Cardiac muscle cell (in vitro differentiated cells and primary cell): ENCODE measurements around the gene HEG1. TPM values are rescaled to one million over a fixed set of nuclear protein-coding genes. Genes with fewer than 3 reads are reported as not detected.

ENCODE experiments used
- DNase-seq, 2 donors: peaks; one replicate each; pipeline versions ENCODE4 v3.0.0 to v3.0.0-alpha.2; 2010 to 2017; ENCODE audit warnings: low read depth in 1 of 2, low spot score in 1 of 2
- H3K27ac ChIP-seq: fragments of 200-600 bp; sonication (generic); 2 replicates; pipeline ENCODE4 v1.5.1; 2016
- H3K27me3 ChIP-seq: fragments of 200-600 bp; sonication (generic); 2 replicates; pipeline ENCODE4 v1.6.0; 2016; ENCODE audit warnings: control low read depth
- H3K36me3 ChIP-seq: fragments of 200-600 bp; sonication (generic); 2 replicates; pipeline ENCODE4 v1.5.1; 2016; ENCODE audit warnings: control low read depth
- H3K4me1 ChIP-seq: fragments of 200-600 bp; sonication (generic); 2 replicates; pipeline ENCODE4 v1.8.1; 2017; ENCODE audit warnings: low read depth, mild to moderate bottlenecking, mixed run types
- H3K4me3 ChIP-seq: fragments of 200-600 bp; sonication (generic); 2 replicates; pipeline ENCODE4 v1.5.1; 2016; ENCODE audit warnings: mild to moderate bottlenecking
- H3K9me3 ChIP-seq: fragments of 200-600 bp; sonication (generic); 2 replicates; pipeline ENCODE4 v1.5.1; 2017; ENCODE audit warnings: low read depth, mild to moderate bottlenecking, control low read depth
- CTCF ChIP-seq: IDR thresholded peaks from 2 replicates; pipeline ENCODE4 v1.5.1; 2012; ENCODE audit warnings: low read depth, mild to moderate bottlenecking, low read length
- polyA plus RNA-seq: library from polyadenylated mRNA; unstranded; fragments of >200 nt; fragmentation: Nextera tagmentation; extraction: Ambion mirVana; gene quantifications from 2 replicates; pipeline ENCODE4 v1.2.1, GENCODE V29; 2016
- total RNA-seq: library from RNA; depleted of rRNA; stranded (reverse); fragments of >200 nt; gene quantifications from 2 replicates; pipeline ENCODE4 v1.2.3, GENCODE V29; 2016

HEG1 gene
- total and polyA plus RNA-seq, 2 experiments from 2014 or later: 17.4 to 42.7 TPM

DNA sequence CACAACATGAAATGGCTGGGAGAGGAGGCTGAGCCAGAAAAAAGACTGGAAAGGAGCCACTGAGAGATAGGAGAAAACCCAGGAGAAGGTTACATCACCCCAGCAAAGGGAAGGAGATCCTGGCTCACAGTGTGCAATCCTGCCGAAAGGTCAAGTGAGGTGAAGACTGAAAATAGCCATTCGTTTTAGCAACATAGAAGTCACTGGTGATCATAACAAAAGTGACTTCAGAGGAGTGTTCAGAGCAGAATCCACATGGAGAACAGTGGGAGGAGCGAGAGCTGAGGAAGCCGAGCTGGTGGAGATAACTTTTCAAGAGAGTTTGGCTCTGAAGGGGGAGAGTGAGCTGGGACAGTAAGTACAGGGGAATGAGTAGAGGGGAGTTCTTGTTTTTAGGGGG is 5.4 kb upstream of the HEG1 start:
- TF ChIP-seq CTCF: no peak
- H3K27ac ChIP-seq: peak overlapping the region; percentile 88
- no peaks in the 10 kb centered on the region for H3K9me3 ChIP-seq
- H3K27me3 ChIP-seq: no peaks in the 10 kb centered on the region
- H3K4me1 ChIP-seq: peaks cover 44% of the 10 kb centered on the region
- DNase-seq: peak; percentile 51 to 98
- H3K4me3 ChIP-seq: no peak overlapping the region
- H3K36me3 ChIP-seq: no peaks in the 10 kb centered on the region

- DNase-seq: peak in 1 of 2 donors; percentile 33
- Histone ChIP-seq H3K9me3 (no peaks in the 10 kb centered on the region), H3K36me3 (no peaks in the 10 kb centered on the region), H3K4me1 (peaks cover 44% of the 10 kb centered on the region), H3K4me3 (no peak overlapping the region), H3K27ac (no peak overlapping the region), H3K27me3 (no peaks in the 10 kb centered on the region)
- peak; percentile 8 for TF ChIP-seq CTCF
Measured at GRCh38 chr3:125059488-125060245, 3.9 kb upstream of the HEG1 start.

DNA sequence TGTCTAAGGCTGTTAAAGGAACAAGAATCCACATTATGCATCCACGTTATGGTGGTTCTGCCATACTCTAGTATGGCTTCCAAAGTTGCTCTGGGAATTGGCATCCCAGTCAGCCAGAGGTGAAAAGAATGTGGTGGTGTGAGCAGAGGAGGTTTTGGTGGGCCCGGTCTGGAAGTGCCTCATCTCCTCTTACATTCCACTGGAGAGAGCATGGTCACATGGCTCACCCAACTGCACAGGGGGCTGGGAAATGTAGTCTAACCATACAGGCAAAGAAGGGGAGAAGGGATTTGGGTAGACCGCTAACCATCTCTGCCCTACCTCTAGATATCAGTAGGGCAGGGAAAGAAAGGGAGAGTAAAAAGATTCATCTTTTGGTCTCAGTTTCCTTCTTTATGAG is 3.2 kb upstream of the HEG1 start:
- no peak for TF ChIP-seq CTCF
- no peak for DNase-seq
- peaks cover 49% of the 10 kb centered on the region for H3K4me1 ChIP-seq
- no peak overlapping the region for H3K27ac ChIP-seq
- H3K9me3 ChIP-seq: no peaks in the 10 kb centered on the region
- H3K4me3 ChIP-seq: no peak overlapping the region
- no peaks in the 10 kb centered on the region for H3K27me3 ChIP-seq
- no peaks in the 10 kb centered on the region for H3K36me3 ChIP-seq

DNA sequence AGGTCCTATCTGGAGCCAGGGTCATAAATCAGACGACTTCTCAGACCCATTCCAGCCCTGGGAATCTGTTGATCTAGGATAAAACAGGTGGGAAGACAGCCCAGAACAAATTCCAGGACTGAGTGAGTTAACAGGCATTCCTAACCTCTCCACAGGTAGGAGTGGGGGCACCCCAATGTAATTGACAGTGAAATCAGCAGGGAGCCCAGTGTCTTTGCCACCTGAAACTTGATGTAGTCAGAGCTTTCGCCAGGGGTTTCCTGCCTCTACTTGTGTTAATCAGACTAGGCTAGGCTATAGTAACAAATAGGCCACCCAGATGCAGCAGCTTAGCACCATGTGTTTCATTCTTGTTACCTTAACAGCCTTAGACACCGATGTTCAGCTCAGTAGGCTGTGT is 2.7 kb upstream of the HEG1 start:
- Histone ChIP-seq H3K27ac (no peak overlapping the region), H3K27me3 (no peaks in the 10 kb centered on the region), H3K9me3 (no peaks in the 10 kb centered on the region), H3K4me1 (peaks cover 50% of the 10 kb centered on the region), H3K4me3 (no peak overlapping the region), H3K36me3 (no peaks in the 10 kb centered on the region)
- TF ChIP-seq CTCF: no peak
- no peak for DNase-seq

- no peaks in the 10 kb centered on the region for H3K9me3 ChIP-seq
- no peak for TF ChIP-seq CTCF
- H3K4me1 ChIP-seq: peaks cover 49% of the 10 kb centered on the region
- H3K4me3 ChIP-seq: no peak overlapping the region
- H3K27me3 ChIP-seq: no peaks in the 10 kb centered on the region
- no peaks in the 10 kb centered on the region for H3K36me3 ChIP-seq
- H3K27ac ChIP-seq: no peak overlapping the region
- peak in 1 of 2 donors; percentile 59 for DNase-seq
Measured at GRCh38 chr3:125057186-125057850, 1.5 kb upstream of the HEG1 start.
